ENCODE measurements around the gene TMEM117. TPM values are rescaled to one million over a fixed set of nuclear protein-coding genes. Genes with fewer than 3 reads are reported as not detected.
"Not testable (repeated sequence)": the region's sequence is repeated elsewhere in the genome, so short reads cannot be mapped to it uniquely, and the experiment has no call there.

Gene TMEM117
- total and polyA plus RNA-seq, 4 donors = 1.6 to 10.6 (median 5.1) TPM

GRCh38 chr12:43852744-43853143 lies 16.9 kb downstream of the TMEM117 start:
- Histone ChIP-seq H3K27ac (ENCODE audit: low read depth in 1 of 2, low read length in 2 of 2) (no peak overlapping the region), H3K9me3 (ENCODE audit: control insufficient read depth, low read length) (no peaks in the 10 kb centered on the region), H3K36me3 (ENCODE audit: control insufficient read depth in 1 of 2, insufficient read depth in 2 of 2, low read length in 1 of 2) (no peaks in the 10 kb centered on the region), H3K4me3 (ENCODE audit: low read length in 2 of 2) (no peak overlapping the region), H3K4me1 (ENCODE audit: control insufficient read depth in 1 of 2, insufficient read depth in 2 of 2, low read length in 2 of 2) (peaks cover 0 to 3% of the 10 kb centered on the region in 2 donors), H3K27me3 (ENCODE audit: control insufficient read depth in 1 of 2, insufficient read depth in 2 of 2, low read length in 1 of 2) (no peaks in the 10 kb centered on the region)
- DNase-seq = no peak
- intact Hi-C loops (cut with DNase I) = no loop called here
- ATAC-seq (ENCODE audit: low FRiP score) = no peak
- WGBS, 2 donors = 97% methylated on average over 1 of the region's 1 CpG

- Histone ChIP-seq H3K4me3 (ENCODE audit: low read length in 2 of 2) (no peak overlapping the region), H3K27ac (ENCODE audit: low read depth in 1 of 2, low read length in 2 of 2) (no peak overlapping the region), H3K27me3 (ENCODE audit: control insufficient read depth in 1 of 2, insufficient read depth in 2 of 2, low read length in 1 of 2) (no peaks in the 10 kb centered on the region), H3K4me1 (ENCODE audit: control insufficient read depth in 1 of 2, insufficient read depth in 2 of 2, low read length in 2 of 2) (peaks cover 0 to 3% of the 10 kb centered on the region in 2 donors), H3K9me3 (ENCODE audit: control insufficient read depth, low read length) (no peaks in the 10 kb centered on the region), H3K36me3 (ENCODE audit: control insufficient read depth in 1 of 2, insufficient read depth in 2 of 2, low read length in 1 of 2) (no peaks in the 10 kb centered on the region)
- 93 to 96% methylated on average over 2 of the region's 2 CpGs for WGBS, 2 donors
- intact Hi-C loops (cut with DNase I) = no loop called here
- DNase-seq = no peak
- no peak for ATAC-seq (ENCODE audit: low FRiP score)
Measured at GRCh38 chr12:43856972-43857371, 21.1 kb downstream of the TMEM117 start.

- DNase-seq = no peak
- ATAC-seq (ENCODE audit: low FRiP score) = no peak
- no peaks in the 10 kb centered on the region for H3K36me3 ChIP-seq (ENCODE audit: control insufficient read depth in 1 of 2, insufficient read depth in 2 of 2, low read length in 1 of 2)
- H3K27me3 ChIP-seq (ENCODE audit: control insufficient read depth in 1 of 2, insufficient read depth in 2 of 2, low read length in 1 of 2) = no peaks in the 10 kb centered on the region
- intact Hi-C loops (cut with DNase I) = no loop called here
- peaks cover 0 to 3% of the 10 kb centered on the region in 2 donors for H3K4me1 ChIP-seq (ENCODE audit: control insufficient read depth in 1 of 2, insufficient read depth in 2 of 2, low read length in 2 of 2)
- H3K27ac ChIP-seq (ENCODE audit: low read depth in 1 of 2, low read length in 2 of 2) = no peak overlapping the region
- no peak overlapping the region for H3K4me3 ChIP-seq (ENCODE audit: low read length in 2 of 2)
- H3K9me3 ChIP-seq (ENCODE audit: control insufficient read depth, low read length) = no peaks in the 10 kb centered on the region
- 85 to 89% methylated on average over 7 of the region's 7 CpGs for WGBS, 2 donors
Measured at GRCh38 chr12:43858096-43858495, 22.2 kb downstream of the TMEM117 start.

- ATAC-seq (ENCODE audit: low FRiP score) (no peak), DNase-seq (no peak)
- intact Hi-C loops (cut with DNase I) = no loop called here
- no peaks in the 10 kb centered on the region for H3K36me3 ChIP-seq (ENCODE audit: control insufficient read depth in 1 of 2, insufficient read depth in 2 of 2, low read length in 1 of 2)
- no peaks in the 10 kb centered on the region for H3K9me3 ChIP-seq (ENCODE audit: control insufficient read depth, low read length)
- H3K4me1 ChIP-seq (ENCODE audit: control insufficient read depth in 1 of 2, insufficient read depth in 2 of 2, low read length in 2 of 2) = no peaks in the 10 kb centered on the region
- no peak overlapping the region for H3K4me3 ChIP-seq (ENCODE audit: low read length in 2 of 2)
- WGBS, 2 donors = 90 to 94% methylated on average over 6 of the region's 6 CpGs
- no peaks in the 10 kb centered on the region for H3K27me3 ChIP-seq (ENCODE audit: control insufficient read depth in 1 of 2, insufficient read depth in 2 of 2, low read length in 1 of 2)
- no peak overlapping the region for H3K27ac ChIP-seq (ENCODE audit: low read depth in 1 of 2, low read length in 2 of 2)
Measured at GRCh38 chr12:43858991-43859390, 23.1 kb downstream of the TMEM117 start.

- Histone ChIP-seq H3K9me3 (ENCODE audit: control insufficient read depth, low read length) (no peaks in the 10 kb centered on the region), H3K27me3 (ENCODE audit: control insufficient read depth in 1 of 2, insufficient read depth in 2 of 2, low read length in 1 of 2) (no peaks in the 10 kb centered on the region), H3K4me1 (ENCODE audit: control insufficient read depth in 1 of 2, insufficient read depth in 2 of 2, low read length in 2 of 2) (no peaks in the 10 kb centered on the region), H3K4me3 (ENCODE audit: low read length in 2 of 2) (no peak overlapping the region), H3K27ac (ENCODE audit: low read depth in 1 of 2, low read length in 2 of 2) (no peak overlapping the region), H3K36me3 (ENCODE audit: control insufficient read depth in 1 of 2, insufficient read depth in 2 of 2, low read length in 1 of 2) (no peaks in the 10 kb centered on the region)
- ATAC-seq (ENCODE audit: low FRiP score) = no peak
- intact Hi-C loops (cut with DNase I) = no loop called here
- WGBS, 2 donors = 83 to 85% methylated on average over 7 of the region's 7 CpGs
- DNase-seq = no peak
Measured at GRCh38 chr12:43861015-43861839, 25.3 kb downstream of the TMEM117 start.

- H3K9me3 ChIP-seq (ENCODE audit: control insufficient read depth, low read length) = no peaks in the 10 kb centered on the region
- DNase-seq (no peak), ATAC-seq (ENCODE audit: low FRiP score) (no peak)
- intact Hi-C loops (cut with DNase I) = no loop called here
- H3K4me1 ChIP-seq (ENCODE audit: control insufficient read depth in 1 of 2, insufficient read depth in 2 of 2, low read length in 2 of 2) = no peaks in the 10 kb centered on the region
- H3K27ac ChIP-seq (ENCODE audit: low read depth in 1 of 2, low read length in 2 of 2) = no peak overlapping the region
- no peaks in the 10 kb centered on the region for H3K27me3 ChIP-seq (ENCODE audit: control insufficient read depth in 1 of 2, insufficient read depth in 2 of 2, low read length in 1 of 2)
- no peak overlapping the region for H3K4me3 ChIP-seq (ENCODE audit: low read length in 2 of 2)
- no peaks in the 10 kb centered on the region for H3K36me3 ChIP-seq (ENCODE audit: control insufficient read depth in 1 of 2, insufficient read depth in 2 of 2, low read length in 1 of 2)
- 66 to 75% methylated on average over 3 of the region's 3 CpGs for WGBS, 2 donors
Measured at GRCh38 chr12:43861840-43862150, 25.9 kb downstream of the TMEM117 start.

- DNase-seq (no peak), ATAC-seq (ENCODE audit: low FRiP score) (no peak)
- Histone ChIP-seq H3K4me3 (ENCODE audit: low read length in 2 of 2) (no peak overlapping the region), H3K27ac (ENCODE audit: low read depth in 1 of 2, low read length in 2 of 2) (no peak overlapping the region), H3K27me3 (ENCODE audit: control insufficient read depth in 1 of 2, insufficient read depth in 2 of 2, low read length in 1 of 2) (no peaks in the 10 kb centered on the region), H3K36me3 (ENCODE audit: control insufficient read depth in 1 of 2, insufficient read depth in 2 of 2, low read length in 1 of 2) (no peaks in the 10 kb centered on the region), H3K4me1 (ENCODE audit: control insufficient read depth in 1 of 2, insufficient read depth in 2 of 2, low read length in 2 of 2) (no peaks in the 10 kb centered on the region), H3K9me3 (ENCODE audit: control insufficient read depth, low read length) (no peaks in the 10 kb centered on the region)
- intact Hi-C loops (cut with DNase I) = no loop called here
- WGBS, 2 donors = 97 to 98% methylated on average over 21 to 23 of the region's 23 CpGs
Measured at GRCh38 chr12:43863770-43864366, 28.0 kb downstream of the TMEM117 start.

GRCh38 chr12:43864557-43864956 lies 28.7 kb downstream of the TMEM117 start:
- H3K4me3 ChIP-seq (ENCODE audit: low read length in 2 of 2); DNase-seq; intact Hi-C loops (cut with DNase I); H3K4me1 ChIP-seq (ENCODE audit: control insufficient read depth in 1 of 2, insufficient read depth in 2 of 2, low read length in 2 of 2); H3K27ac ChIP-seq (ENCODE audit: low read depth in 1 of 2, low read length in 2 of 2); H3K9me3 ChIP-seq (ENCODE audit: control insufficient read depth, low read length); H3K36me3 ChIP-seq (ENCODE audit: control insufficient read depth in 1 of 2, insufficient read depth in 2 of 2, low read length in 1 of 2); H3K27me3 ChIP-seq (ENCODE audit: control insufficient read depth in 1 of 2, insufficient read depth in 2 of 2, low read length in 1 of 2); ATAC-seq (ENCODE audit: low FRiP score): not testable (repeated sequence)
- WGBS, 2 donors = 95 to 96% methylated on average over 5 of the region's 5 CpGs

GRCh38 chr12:43869184-43869583 lies 33.3 kb downstream of the TMEM117 start:
- H3K36me3 ChIP-seq (ENCODE audit: control insufficient read depth in 1 of 2, insufficient read depth in 2 of 2, low read length in 1 of 2) = no peaks in the 10 kb centered on the region
- H3K9me3 ChIP-seq (ENCODE audit: control insufficient read depth, low read length) = no peaks in the 10 kb centered on the region
- intact Hi-C loops (cut with DNase I) = no loop called here
- no peak for ATAC-seq (ENCODE audit: low FRiP score)
- H3K27me3 ChIP-seq (ENCODE audit: control insufficient read depth in 1 of 2, insufficient read depth in 2 of 2, low read length in 1 of 2) = no peaks in the 10 kb centered on the region
- no peak overlapping the region for H3K27ac ChIP-seq (ENCODE audit: low read depth in 1 of 2, low read length in 2 of 2)
- 75 to 79% methylated on average over 1 of the region's 1 CpG for WGBS, 2 donors
- no peaks in the 10 kb centered on the region for H3K4me1 ChIP-seq (ENCODE audit: control insufficient read depth in 1 of 2, insufficient read depth in 2 of 2, low read length in 2 of 2)
- DNase-seq = no peak
- no peak overlapping the region for H3K4me3 ChIP-seq (ENCODE audit: low read length in 2 of 2)

Data from aorta (tissue), 5 donors.